DMS 273 treated with DMSO at 0.1 percent for 48 hours (cell line): ENCODE measurements around the gene FAM161A.
"Not testable (repeated sequence)": the region's sequence is repeated elsewhere in the genome, so short reads cannot be mapped to it uniquely, and the experiment has no call there.

Experiments
- DNase-seq: peaks from one replicate; lab custom pipeline; 2025; lab: John Stamatoyannopoulos, UW

Gene FAM161A

DNA sequence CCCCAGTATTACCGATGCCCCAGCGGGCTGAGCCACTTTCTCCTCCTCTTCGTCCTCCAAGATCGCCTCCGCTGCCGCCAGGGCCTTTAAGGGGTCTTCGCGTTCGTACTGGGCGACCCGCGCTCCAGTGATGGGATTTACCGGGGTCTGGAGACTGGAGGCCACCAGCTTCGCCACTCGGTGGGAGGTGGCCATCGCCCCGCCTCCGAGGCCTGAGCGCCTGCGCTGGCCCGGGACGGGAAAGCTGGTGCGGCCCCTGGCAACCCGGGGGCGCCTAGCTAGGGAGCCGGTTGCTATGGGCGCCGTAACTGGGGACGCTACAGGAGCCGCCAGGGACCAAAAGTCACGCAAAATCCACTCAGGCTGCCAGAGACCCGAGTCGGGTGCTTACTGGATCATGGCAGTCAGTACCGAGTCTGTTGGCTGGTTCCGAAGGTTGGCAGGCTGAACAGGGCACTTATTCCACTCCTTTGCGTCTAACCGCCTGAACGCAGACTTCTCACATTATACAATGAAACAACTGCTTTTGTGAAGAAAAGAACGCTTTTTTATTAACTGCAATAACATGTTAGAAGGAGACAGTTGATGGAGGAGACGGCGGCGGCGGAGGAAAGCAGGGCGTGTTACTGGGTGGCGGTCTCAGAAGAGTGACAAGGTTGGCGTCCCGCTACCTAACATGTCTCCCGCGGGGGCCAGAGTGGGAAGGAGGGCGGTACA is at the start of gene FAM161A:
Gene FAM161A (minus strand): TSS at position 214 of the 717 bp plus-strand sequence. CDS start 19 bp downstream, at position 195.
- peak; percentile 79 for DNase-seq

DNA sequence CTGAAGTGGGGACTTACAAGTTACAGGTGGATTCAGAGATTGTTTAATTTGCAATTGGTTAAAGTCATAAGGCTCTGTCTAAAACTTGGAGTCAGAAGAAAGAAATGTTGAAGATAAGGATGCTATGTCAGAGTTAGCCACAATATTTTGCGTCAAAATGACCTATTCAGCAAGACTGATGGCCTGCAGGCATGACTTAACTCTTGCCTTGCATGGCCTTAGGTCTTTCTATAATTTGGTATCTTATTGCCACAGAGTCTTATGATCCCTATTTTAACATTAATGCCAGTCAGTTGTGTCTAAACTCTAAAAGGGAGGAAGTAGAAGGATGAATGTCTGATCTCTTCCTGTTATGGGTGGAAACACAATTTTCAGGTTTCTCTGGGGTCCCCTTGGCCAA is 46.4 kb upstream of the FAM161A start:
- no peak for DNase-seq

GRCh38 chr2:61898810-61899209 is 45.0 kb upstream of the FAM161A start:
- DNase-seq: no peak

DNA sequence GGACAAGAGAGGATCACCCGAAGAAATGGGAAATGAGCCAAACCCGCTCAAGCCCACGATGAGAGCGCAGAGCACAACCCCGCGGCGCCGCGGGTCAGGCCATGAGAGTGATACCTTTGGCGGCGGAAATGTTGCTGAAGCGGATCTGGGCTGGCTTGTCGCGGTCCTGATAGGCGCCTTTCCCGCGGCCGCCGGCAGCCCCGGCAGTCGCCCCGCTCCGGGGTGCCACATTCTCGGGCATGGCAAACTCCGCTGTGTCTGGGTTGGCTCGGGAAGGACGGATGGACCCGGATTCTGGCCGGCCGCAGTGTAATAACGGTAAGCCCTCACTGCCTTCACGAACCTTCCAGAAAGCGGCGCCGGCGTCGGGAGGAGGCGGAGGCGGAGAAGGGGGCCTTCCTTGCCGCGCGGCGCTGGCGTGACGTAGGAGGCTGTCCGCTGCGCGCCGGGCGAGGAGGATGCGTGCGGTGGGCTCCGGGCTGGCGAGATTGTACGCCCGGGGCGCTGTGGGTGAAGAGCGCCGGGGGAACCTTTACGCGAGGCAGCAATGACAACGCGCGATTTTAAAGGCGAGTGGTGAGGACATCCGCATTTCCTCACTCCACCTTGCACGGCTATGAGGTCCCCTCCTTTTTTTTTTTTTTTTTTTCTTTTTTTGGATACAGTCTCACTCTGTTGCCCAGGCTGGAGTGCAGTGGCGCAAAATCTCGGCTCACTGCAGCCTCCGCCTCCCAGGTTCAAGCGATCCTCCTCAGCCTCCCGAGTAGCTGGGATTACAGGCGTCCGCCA is 34.6 kb upstream of the FAM161A start, which contains the start of gene CCT4:
Gene CCT4 (minus strand): TSS at position 390 of the 789 bp plus-strand sequence. CDS start 149 bp downstream, at position 241.
- peak; percentile 53 for DNase-seq

- no peak for DNase-seq
These were observed 33.9 kb upstream of the FAM161A start for GRCh38 chr2:61887717-61888266.

DNA sequence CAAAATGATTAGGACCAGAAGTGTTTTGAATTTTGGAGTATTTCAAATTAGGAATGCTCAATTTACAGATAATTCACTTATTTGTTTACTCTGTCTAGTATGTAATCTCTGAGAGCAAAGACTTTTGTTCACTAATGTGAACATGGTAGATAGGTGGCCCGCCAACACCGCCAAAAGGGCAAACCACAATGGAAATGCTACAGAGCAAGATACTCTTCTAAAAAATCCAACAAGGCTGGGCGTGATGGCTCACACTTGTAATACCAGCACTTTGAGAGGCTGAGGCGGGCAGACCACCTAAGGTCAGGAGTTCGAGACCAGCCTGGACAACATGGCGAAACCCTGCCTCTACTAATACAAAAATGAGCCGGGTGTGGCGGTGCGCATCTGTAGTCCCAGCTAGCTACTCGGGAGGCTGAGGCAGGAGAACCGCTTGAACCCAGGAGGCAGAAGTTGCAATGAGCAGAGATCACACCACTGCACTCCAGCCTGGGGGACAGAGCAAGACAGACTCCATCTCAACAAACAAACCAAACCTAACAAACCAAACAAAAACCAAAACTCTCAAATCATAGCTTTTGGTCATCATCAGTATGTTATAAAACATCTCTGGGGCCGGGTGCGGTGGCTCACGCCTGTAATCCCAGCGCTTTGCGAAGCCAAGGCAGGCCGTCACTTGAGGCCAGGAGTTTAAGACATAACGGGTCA is 32.2 kb upstream of the FAM161A start:
- no peak for DNase-seq

- DNase-seq: no peak
These were observed 29.0 kb upstream of the FAM161A start for GRCh38 chr2:61882850-61883249.

- DNase-seq: not testable (repeated sequence)
These were observed 25.5 kb upstream of the FAM161A start for GRCh38 chr2:61879351-61879750.

DNA sequence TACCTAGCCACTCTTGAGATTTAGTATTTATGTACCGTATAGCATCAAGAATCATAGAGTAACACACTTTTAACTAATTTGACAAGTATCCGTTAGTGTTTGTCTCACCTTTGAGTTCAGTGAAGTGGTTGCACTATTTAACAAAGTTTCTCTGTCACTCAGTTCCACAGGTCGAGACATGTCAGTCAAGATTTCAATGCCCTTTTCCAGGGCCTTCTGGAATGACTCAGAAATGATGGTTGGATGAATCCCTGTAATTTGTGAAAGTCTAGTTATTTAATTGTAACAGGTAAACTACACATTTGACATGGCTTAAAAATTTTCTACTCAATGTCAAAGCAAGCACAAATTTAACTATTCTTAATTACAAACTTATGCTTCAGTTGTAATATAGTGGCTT is 24.9 kb upstream of the FAM161A start:
- DNase-seq: no peak

DNA sequence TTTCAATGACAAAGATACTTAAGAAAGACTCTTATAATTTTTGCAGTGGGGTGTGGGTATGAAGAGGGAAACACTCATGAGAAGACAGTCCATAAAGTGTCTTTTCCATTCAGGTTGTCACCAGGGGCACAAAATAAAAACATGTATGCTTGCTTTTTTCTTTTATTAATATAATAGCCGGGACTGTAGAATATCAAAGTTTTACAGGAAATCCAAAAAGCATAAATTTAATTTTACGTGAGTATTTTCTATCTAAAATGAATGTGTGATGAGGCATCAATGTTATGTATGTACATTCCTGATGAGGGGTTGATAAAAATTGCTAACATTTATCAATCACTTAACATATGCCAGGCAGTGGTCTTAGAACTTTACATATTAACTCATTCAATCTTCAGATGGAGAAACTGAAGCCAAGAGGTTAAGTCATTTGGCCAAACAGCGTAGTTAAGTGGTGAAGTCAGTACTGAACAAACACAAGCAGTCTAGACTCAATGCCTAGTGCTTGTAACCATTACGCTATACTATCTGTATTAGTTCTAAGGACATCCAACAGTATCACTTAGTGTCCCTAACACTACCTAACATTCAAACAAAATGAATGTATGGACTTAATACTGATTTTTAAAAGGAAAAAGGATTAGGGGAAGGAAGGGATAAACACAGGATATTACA is 23.8 kb upstream of the FAM161A start:
- no peak for DNase-seq

GRCh38 chr2:61876400-61876799 is 22.5 kb upstream of the FAM161A start:
- no peak for DNase-seq

DNA sequence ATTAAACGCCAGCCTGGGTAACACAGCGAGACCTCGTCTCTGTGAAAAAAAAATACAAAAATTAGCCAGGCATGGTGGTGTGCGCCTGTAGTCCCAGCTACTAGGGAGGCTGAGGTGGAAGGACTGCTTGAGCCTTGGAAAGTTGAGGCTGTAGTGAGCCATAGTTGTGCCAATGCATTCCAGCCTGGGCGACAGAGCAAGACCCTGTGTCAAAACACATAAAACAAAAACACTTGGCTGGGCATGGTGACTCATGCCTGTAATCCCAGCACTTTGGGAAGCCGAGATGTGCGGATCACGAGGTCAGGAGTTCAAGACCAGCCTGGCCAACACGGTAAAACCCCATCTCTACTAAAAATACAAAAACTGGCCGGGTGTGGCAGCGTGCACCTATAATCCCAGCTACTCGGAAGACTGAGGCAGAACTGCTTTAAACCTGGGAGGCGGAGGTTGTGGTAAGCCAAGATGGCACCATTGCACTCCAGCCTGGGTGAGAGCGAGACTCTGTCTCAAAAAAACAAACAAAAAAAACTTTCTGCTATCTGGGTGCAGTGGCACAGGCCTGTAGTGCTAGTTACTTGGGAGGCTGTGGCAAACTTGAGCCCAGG is 12.7 kb upstream of the FAM161A start:
- not testable (repeated sequence) for DNase-seq

GRCh38 chr2:61862085-61862484 is 8.2 kb upstream of the FAM161A start:
- DNase-seq: no peak

DNA sequence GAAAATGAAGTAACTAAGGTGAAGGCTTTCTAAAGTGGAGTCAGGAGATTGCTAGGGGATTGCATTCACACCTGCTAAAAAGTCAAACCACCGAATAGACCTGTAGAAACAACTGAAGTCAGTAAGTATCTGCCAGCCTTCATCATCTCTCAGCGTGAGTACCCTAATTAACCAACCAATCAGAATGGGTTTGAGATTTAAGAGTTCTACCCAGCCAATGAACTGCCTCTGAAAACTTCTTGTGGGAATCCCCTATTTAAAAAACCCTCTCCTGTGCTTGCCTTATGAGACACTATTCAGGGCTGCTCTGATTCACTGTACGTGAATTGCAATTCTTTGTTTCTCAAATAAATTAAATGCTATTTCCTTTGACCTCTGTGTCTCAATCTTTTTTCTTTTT is 3.4 kb upstream of the FAM161A start:
- DNase-seq: no peak

DNA sequence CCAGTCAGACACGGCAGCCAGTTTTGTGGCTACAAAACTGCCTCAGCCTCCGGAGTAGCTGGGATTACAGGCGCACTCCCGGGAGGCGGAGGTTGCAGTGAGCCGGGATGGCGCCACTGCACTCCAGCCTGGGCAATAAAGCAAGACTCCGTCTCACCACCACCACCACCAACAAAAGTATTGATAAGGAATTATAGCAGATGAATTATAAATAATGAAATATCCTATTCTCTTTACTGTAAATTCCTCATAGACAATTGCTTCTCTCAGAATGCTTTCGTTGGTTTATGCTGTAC is 1.4 kb upstream of the FAM161A start:
- no peak for DNase-seq

- DNase-seq: peak; percentile 98
These were observed 881 bp upstream of the FAM161A start for GRCh38 chr2:61854564-61855317.

- peak; percentile 65 for DNase-seq
These were observed 594 bp downstream of the FAM161A start for GRCh38 chr2:61853086-61853846.

- DNase-seq: not testable (repeated sequence)
These were observed 2.6 kb downstream of the FAM161A start for GRCh38 chr2:61851270-61851669.

GRCh38 chr2:61845320-61845719 is 8.5 kb downstream of the FAM161A start:
- no peak for DNase-seq

GRCh38 chr2:61841286-61841685 is 12.6 kb downstream of the FAM161A start:
- no peak for DNase-seq
